ENCODE data around the gene TBRG4.

- TF ChIP-seq REST (IDR thresholded peaks at IDR 0.05; ENCODE audit: insufficient replicate concordance, low read depth) (no peak), POLR2AphosphoS5 (IDR thresholded peaks at IDR 0.05; ENCODE audit: low read depth) (no peak)
- TF ChIP-seq, protein P1, sequence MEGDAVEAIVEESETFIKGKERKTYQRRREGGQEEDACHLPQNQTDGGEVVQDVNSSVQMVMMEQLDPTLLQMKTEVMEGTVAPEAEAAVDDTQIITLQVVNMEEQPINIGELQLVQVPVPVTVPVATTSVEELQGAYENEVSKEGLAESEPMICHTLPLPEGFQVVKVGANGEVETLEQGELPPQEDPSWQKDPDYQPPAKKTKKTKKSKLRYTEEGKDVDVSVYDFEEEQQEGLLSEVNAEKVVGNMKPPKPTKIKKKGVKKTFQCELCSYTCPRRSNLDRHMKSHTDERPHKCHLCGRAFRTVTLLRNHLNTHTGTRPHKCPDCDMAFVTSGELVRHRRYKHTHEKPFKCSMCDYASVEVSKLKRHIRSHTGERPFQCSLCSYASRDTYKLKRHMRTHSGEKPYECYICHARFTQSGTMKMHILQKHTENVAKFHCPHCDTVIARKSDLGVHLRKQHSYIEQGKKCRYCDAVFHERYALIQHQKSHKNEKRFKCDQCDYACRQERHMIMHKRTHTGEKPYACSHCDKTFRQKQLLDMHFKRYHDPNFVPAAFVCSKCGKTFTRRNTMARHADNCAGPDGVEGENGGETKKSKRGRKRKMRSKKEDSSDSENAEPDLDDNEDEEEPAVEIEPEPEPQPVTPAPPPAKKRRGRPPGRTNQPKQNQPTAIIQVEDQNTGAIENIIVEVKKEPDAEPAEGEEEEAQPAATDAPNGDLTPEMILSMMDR (IDR thresholded peaks at IDR 0.05; ENCODE audit: insufficient read depth, low read length): no peak
These were observed 37.1 kb upstream of the TBRG4 start for GRCh38 chr7:45148653-45148973.
